Measurements from ENCODE around the gene TTC1.

DNA sequence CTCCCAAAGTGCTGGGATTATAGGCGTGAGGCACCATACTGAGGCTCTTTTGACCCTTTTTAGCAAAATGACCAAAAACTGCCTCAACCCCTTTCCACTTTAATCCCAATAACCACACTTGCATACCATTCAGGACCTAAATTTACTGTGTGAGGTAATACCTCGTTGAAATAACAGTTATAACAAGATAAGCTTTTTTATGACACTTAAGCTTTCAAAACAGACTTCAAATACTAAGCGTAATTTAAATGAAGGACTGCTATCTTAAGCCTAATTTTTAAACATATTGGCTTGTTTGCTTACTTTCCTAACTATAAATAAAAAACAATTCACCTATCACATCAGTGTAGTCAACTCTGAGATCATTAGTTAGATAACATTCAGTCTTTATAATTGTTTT, 72.6 kb downstream of the TTC1 start:
- TF ChIP-seq POLR2A (IDR thresholded peaks at IDR 0.05; ENCODE audit: low read length) (no peak), GATA1 (IDR thresholded peaks at IDR 0.05; ENCODE audit: low read depth, low read length) (no peak)
